ENCODE data around the gene MYH3. TPM values are rescaled to one million over a fixed set of nuclear protein-coding genes. Genes with fewer than 3 reads are reported as not detected.

Gene MYH3
- total RNA-seq, 1 donor from 2014 or later = 0.32 TPM

DNA sequence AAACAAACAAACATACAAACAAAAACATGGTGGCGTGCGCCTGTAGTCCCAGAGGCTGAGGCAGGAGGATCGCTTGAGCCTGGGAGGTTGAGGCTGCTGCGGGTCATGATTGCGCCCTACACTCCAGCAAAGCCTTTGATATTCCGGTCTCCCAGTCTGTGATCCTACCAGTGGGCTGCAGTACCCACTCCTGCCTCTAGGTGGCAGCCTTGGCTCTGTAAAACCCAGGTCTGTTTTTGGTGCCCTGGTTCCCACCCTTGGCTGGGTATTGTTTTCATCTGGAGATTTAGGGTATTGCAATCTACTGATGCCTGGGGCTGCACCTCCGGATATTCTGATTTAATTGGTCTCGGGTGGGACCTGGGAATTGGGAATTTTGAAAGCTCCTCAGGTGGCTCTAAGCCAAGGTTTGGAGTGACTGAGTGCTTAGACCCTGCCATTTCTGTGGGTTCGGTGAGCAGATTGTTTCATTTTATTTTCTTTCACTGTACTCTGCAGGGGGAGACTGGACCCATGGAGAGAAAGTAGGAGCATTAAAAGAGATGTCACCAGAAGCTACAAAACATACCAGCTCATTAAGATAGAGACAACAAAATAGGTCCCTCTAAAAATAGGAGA lies 40.5 kb downstream of the MYH3 start:
- no peak overlapping the region for H3K4me3 ChIP-seq
- no peak overlapping the region for H3K27ac ChIP-seq
- TF ChIP-seq, protein P1, sequence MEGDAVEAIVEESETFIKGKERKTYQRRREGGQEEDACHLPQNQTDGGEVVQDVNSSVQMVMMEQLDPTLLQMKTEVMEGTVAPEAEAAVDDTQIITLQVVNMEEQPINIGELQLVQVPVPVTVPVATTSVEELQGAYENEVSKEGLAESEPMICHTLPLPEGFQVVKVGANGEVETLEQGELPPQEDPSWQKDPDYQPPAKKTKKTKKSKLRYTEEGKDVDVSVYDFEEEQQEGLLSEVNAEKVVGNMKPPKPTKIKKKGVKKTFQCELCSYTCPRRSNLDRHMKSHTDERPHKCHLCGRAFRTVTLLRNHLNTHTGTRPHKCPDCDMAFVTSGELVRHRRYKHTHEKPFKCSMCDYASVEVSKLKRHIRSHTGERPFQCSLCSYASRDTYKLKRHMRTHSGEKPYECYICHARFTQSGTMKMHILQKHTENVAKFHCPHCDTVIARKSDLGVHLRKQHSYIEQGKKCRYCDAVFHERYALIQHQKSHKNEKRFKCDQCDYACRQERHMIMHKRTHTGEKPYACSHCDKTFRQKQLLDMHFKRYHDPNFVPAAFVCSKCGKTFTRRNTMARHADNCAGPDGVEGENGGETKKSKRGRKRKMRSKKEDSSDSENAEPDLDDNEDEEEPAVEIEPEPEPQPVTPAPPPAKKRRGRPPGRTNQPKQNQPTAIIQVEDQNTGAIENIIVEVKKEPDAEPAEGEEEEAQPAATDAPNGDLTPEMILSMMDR (IDR thresholded peaks at IDR 0.05) = peak; percentile 65 to 99 (median 96)
- intact Hi-C loops (cut with DNase I) = no loop called here
- H3K27me3 ChIP-seq = no peaks in the 10 kb centered on the region
- H3K9me3 ChIP-seq = no peaks in the 10 kb centered on the region
- no peaks in the 10 kb centered on the region for H3K4me1 ChIP-seq
- H3K36me3 ChIP-seq = no peaks in the 10 kb centered on the region
- DNase-seq (ENCODE audit: low spot score in 2 of 2) = peak in 1 of 2 donors; percentile 88

DNA sequence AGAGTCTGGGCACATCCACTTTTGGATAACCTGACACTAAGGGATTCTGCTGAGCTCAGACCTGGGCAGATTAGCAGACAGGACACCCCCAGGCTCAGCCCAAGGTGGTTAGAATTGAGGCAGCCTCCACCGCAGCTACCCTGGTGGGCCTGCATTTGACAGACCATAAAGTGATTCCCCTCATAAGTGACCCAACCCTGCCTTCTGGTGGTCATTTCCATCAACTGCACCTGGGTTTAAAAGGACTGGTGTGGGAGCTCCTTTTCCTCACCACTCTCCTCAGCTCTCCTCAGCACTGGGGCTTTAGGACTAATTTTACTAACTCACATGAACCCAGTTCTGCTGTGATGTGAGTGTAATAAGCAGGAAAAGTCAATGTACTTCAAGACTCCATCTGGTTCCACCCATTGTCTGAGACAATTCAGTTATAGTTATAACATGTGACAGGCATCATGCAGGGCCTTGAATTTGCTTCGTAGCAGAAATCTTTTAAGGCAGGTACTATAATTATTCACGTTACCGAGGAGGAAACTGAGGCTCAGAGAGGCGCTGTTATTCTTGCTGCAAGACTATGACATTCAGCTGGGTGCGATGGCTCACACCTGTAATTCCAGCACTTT lies 42.5 kb downstream of the MYH3 start:
- intact Hi-C loops (cut with DNase I) = no loop called here
- H3K27me3 ChIP-seq = no peaks in the 10 kb centered on the region
- TF ChIP-seq, protein P1 (IDR thresholded peaks at IDR 0.05) = peak; percentile 35 to 63 (median 43)
- no peaks in the 10 kb centered on the region for H3K4me1 ChIP-seq
- no peaks in the 10 kb centered on the region for H3K36me3 ChIP-seq
- no peak for DNase-seq (ENCODE audit: low spot score in 2 of 2)
- no peaks in the 10 kb centered on the region for H3K9me3 ChIP-seq
- no peak overlapping the region for H3K27ac ChIP-seq
- no peak overlapping the region for H3K4me3 ChIP-seq

DNA sequence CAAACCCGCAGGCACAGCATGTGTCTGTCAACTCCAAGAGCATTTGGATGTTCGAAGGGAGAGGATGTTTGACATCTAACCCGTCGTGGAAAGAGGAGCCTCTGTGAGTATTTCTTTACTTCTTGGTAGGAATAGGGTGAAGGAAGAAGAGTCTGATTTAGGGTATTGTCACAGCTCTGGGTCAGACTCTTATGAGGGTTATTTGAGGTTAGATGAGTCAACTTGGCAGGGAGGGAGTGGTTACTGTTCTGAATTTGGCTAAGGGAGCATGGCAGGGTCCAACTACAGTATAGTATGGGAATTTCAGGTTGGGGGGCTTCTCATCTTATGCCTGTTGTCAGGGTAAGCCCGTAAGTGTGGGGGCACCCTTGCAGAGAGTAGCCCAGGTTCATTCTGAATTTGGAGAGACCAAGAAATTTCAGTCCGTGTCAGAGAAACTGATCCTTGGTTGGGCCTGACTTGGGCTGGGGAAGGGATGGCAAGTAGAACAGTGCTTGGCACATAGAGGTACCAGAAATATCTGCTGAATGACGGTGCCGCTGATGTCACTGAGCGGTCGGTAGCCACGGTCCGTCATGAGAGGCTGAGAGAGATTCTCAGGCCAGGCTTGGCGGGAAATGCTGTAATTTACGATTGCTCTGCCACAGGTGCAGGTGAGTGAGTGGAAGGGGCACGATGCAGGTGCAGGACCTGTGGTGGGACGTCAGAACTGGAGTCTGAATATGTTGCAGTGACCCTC lies 43.2 kb downstream of the MYH3 start:
- Histone ChIP-seq H3K36me3 (no peaks in the 10 kb centered on the region), H3K27ac (no peak overlapping the region), H3K9me3 (no peaks in the 10 kb centered on the region), H3K27me3 (no peaks in the 10 kb centered on the region), H3K4me1 (no peaks in the 10 kb centered on the region), H3K4me3 (no peak overlapping the region)
- intact Hi-C loops (cut with DNase I) = no loop called here
- no peak for DNase-seq (ENCODE audit: low spot score in 2 of 2)
- TF ChIP-seq, protein P1 (IDR thresholded peaks at IDR 0.05) = no peak

DNA sequence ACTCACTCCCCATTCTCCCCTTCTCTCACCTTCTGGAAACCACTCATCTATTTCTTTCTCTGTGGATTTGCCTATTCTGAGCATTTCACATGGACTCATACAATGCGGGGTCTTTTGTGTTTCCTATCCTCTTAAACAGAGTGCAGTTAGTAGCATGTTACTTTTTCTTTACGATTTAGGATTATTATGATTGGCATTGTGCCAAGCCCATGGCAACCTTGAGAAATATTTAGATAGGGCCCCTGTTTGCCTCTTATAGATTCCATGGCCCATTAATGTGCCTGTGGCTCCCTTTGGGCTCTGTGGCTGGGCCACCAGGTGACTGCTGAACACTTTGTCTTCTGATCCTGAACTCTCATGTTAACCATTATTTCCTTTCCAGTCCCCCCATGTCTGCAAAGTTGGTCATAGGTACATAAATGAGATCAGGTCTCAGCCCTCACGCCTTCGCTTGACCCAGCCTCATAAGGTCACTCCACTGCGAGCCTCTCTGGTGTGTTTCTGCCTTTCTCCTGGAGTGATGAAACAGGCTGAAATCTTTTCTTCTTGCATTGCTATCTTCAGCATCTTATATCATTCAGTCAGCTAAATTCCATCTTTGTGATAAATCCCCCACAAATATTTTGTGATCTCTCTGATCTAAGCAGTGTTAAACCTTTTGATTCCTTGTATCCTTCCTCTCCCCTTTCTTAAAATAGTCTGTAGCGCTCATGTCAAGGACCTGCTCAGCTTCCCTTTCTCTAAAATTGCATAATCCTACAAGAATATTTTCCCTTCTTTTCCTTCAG lies 44.0 kb downstream of the MYH3 start:
- H3K36me3 ChIP-seq = no peaks in the 10 kb centered on the region
- no peaks in the 10 kb centered on the region for H3K27me3 ChIP-seq
- H3K4me3 ChIP-seq = no peak overlapping the region
- DNase-seq (ENCODE audit: low spot score in 2 of 2) = no peak
- TF ChIP-seq, protein P1 (IDR thresholded peaks at IDR 0.05) = no peak
- H3K9me3 ChIP-seq = no peaks in the 10 kb centered on the region
- no peaks in the 10 kb centered on the region for H3K4me1 ChIP-seq
- no peak overlapping the region for H3K27ac ChIP-seq
- intact Hi-C loops (cut with DNase I) = no loop called here

DNA sequence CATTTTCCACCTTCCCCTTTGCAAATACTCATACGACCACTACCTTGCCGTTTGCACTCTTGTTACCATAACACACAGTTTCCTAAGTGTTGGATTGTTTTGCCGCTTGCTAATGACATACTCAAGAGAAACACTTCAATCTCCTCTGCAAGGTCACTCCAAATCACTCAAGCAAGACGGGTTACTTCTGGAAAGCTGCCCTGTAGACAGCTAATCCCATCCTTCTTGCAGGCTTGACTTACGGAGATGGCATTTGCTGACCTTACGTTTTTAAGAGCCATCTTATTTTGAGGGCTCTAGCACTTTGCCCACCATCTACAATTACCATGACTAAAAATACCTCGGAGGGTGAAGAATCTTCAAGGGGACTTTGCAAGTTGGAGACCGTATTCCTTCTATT lies 46.2 kb downstream of the MYH3 start:
- Histone ChIP-seq H3K36me3 (no peaks in the 10 kb centered on the region), H3K9me3 (no peaks in the 10 kb centered on the region), H3K27me3 (no peaks in the 10 kb centered on the region), H3K4me1 (no peaks in the 10 kb centered on the region), H3K4me3 (no peak overlapping the region), H3K27ac (no peak overlapping the region)
- no peak for DNase-seq (ENCODE audit: low spot score in 2 of 2)
- TF ChIP-seq, protein P1 (IDR thresholded peaks at IDR 0.05) = no peak
- intact Hi-C loops (cut with DNase I) = no loop called here

Measured in ascending aorta (tissue), 2 donors.